Trophoblast cell (in vitro differentiated cells and primary cell): Measurements from ENCODE around the gene DHRSX.

ENCODE experiments used
- DNase-seq, 2 donors: peaks; one replicate each; pipeline ENCODE4 v3.0.0-alpha.2; 2016
- H2AFZ ChIP-seq: 2 replicates; pipeline ENCODE4 v1.6.1; 2013; ENCODE audit warnings: low read length, moderate library complexity, mild to moderate bottlenecking; ENCODE audit not compliant: insufficient read depth, poor library complexity
- H2AK5ac ChIP-seq: 2 replicates; pipeline ENCODE4 v1.6.1; 2013; ENCODE audit warnings: mild to moderate bottlenecking, low read length
- H2BK120ac ChIP-seq: 2 replicates; pipeline ENCODE4 v1.6.1; 2013; ENCODE audit warnings: low read length, mild to moderate bottlenecking, moderate library complexity; ENCODE audit not compliant: insufficient read depth, poor library complexity
- H2BK12ac ChIP-seq: 2 replicates; pipeline ENCODE4 v1.6.1; 2013; ENCODE audit warnings: mild to moderate bottlenecking, low read length, moderate library complexity
- H2BK5ac ChIP-seq: 2 replicates; pipeline ENCODE4 v1.6.1; 2013; ENCODE audit warnings: low read length, low read depth, moderate library complexity, mild to moderate bottlenecking; ENCODE audit not compliant: poor library complexity
- H3K14ac ChIP-seq: 2 replicates; pipeline ENCODE4 v1.6.1; 2013; ENCODE audit warnings: mild to moderate bottlenecking, low read length
- H3K18ac ChIP-seq: 2 replicates; pipeline ENCODE4 v1.6.1; 2013; ENCODE audit warnings: mild to moderate bottlenecking, low read length
- H3K23ac ChIP-seq: 2 replicates; pipeline ENCODE4 v1.6.1; 2013; ENCODE audit warnings: low read length
- H3K27ac ChIP-seq: 2 replicates; pipeline ENCODE4 v1.5.1; 2013; ENCODE audit warnings: low read depth, mild to moderate bottlenecking, inconsistent platforms, low read length, moderate library complexity
- H3K27me3 ChIP-seq: 2 replicates; pipeline ENCODE4 v1.6.1; 2013; ENCODE audit warnings: inconsistent platforms, mild to moderate bottlenecking, low read length, moderate library complexity; ENCODE audit not compliant: insufficient read depth
- H3K36me3 ChIP-seq, 2 experiments: 1 replicate in 1 of 2; 2 replicates in 1 of 2; pipeline ENCODE4 v1.6.1; 2013; ENCODE audit warnings: low read length in 2 of 2, mild to moderate bottlenecking in 2 of 2, moderate library complexity in 1 of 2; ENCODE audit not compliant: insufficient read depth in 2 of 2, control insufficient read depth in 1 of 2
- H3K4ac ChIP-seq: 2 replicates; pipeline ENCODE4 v1.6.1; 2013; ENCODE audit warnings: low read depth, mild to moderate bottlenecking, low read length, moderate library complexity
- H3K4me1 ChIP-seq, 2 experiments: 1 replicate in 1 of 2; 2 replicates in 1 of 2; pipeline ENCODE4 v1.6.1; 2013; ENCODE audit warnings: low read length in 2 of 2, mild to moderate bottlenecking in 2 of 2, moderate library complexity in 1 of 2; ENCODE audit not compliant: insufficient read depth in 2 of 2, control insufficient read depth in 1 of 2
- H3K4me2 ChIP-seq: 2 replicates; pipeline ENCODE4 v1.6.1; 2013; ENCODE audit warnings: inconsistent platforms, mild to moderate bottlenecking, low read length, moderate library complexity
- H3K4me3 ChIP-seq: 2 replicates; pipeline ENCODE4 v1.5.1; 2013; ENCODE audit warnings: mild to moderate bottlenecking, low read depth, low read length, inconsistent platforms
- H3K79me1 ChIP-seq: one replicate; pipeline ENCODE4 v1.6.1; 2013; ENCODE audit warnings: low read length
- H3K79me2 ChIP-seq: 2 replicates; pipeline ENCODE4 v1.6.1; 2013; ENCODE audit warnings: low read length, mild to moderate bottlenecking; ENCODE audit not compliant: control insufficient read depth, insufficient read depth, poor library complexity
- H3K9ac ChIP-seq: 2 replicates; pipeline ENCODE4 v1.6.1; 2013; ENCODE audit warnings: mild to moderate bottlenecking, low read length
- H3K9me3 ChIP-seq: 2 replicates; pipeline ENCODE4 v1.6.1; 2013; ENCODE audit warnings: low read depth, mild to moderate bottlenecking, control low read depth, inconsistent platforms, low read length; ENCODE audit not compliant: insufficient read depth
- H4K12ac ChIP-seq: 2 replicates; pipeline ENCODE4 v1.6.1; 2013; ENCODE audit warnings: low read depth, mild to moderate bottlenecking, low read length, moderate library complexity
- H4K8ac ChIP-seq: 2 replicates; pipeline ENCODE4 v1.6.1; 2013; ENCODE audit warnings: low read depth, mild to moderate bottlenecking, low read length, moderate library complexity
- H4K91ac ChIP-seq: one replicate; pipeline ENCODE4 v1.6.1; 2013; ENCODE audit warnings: low read depth, mild to moderate bottlenecking, low read length, moderate library complexity
- whole genome bisulfite sequencing: extraction: QIAGEN DNeasy Blood & Tissue Kit; methylation state at CpG from one replicate; pipeline ENCODE4 v1.1.7; 2013; ENCODE audit warnings: missing lambda C conversion rate; ENCODE audit not compliant: insufficient read length, insufficient coverage; ENCODE audit errors: extremely low coverage; 5-methylcytosine and 5-hydroxymethylcytosine counted together

Gene DHRSX

GRCh38 chrX:2523911-2524310, 23.1 kb upstream of the DHRSX start:
- H3K4ac ChIP-seq: no peak overlapping the region
- H3K9ac ChIP-seq: no peak overlapping the region
- no peak overlapping the region for H2AFZ ChIP-seq
- no peaks in the 10 kb centered on the region for H3K36me3 ChIP-seq
- no peak overlapping the region for H3K14ac ChIP-seq
- H3K79me1 ChIP-seq: no peaks in the 10 kb centered on the region
- H3K9me3 ChIP-seq: no peaks in the 10 kb centered on the region
- H2AK5ac ChIP-seq: no peak overlapping the region
- no peak overlapping the region for H4K12ac ChIP-seq
- DNase-seq: no peak
- H3K4me3 ChIP-seq: no peak overlapping the region
- no CpG with 5 or more reads among the region's 6 CpGs for WGBS
- H2BK120ac ChIP-seq: no peak overlapping the region
- H3K23ac ChIP-seq: no peak overlapping the region
- no peak overlapping the region for H2BK12ac ChIP-seq
- H4K8ac ChIP-seq: no peak overlapping the region
- no peak overlapping the region for H3K27ac ChIP-seq
- no peak overlapping the region for H2BK5ac ChIP-seq
- H3K18ac ChIP-seq: no peak overlapping the region
- H3K4me2 ChIP-seq: no peak overlapping the region
- H3K79me2 ChIP-seq: no peaks in the 10 kb centered on the region
- H3K27me3 ChIP-seq: no peaks in the 10 kb centered on the region
- no peak overlapping the region for H4K91ac ChIP-seq
- no peaks in the 10 kb centered on the region for H3K4me1 ChIP-seq

DNA sequence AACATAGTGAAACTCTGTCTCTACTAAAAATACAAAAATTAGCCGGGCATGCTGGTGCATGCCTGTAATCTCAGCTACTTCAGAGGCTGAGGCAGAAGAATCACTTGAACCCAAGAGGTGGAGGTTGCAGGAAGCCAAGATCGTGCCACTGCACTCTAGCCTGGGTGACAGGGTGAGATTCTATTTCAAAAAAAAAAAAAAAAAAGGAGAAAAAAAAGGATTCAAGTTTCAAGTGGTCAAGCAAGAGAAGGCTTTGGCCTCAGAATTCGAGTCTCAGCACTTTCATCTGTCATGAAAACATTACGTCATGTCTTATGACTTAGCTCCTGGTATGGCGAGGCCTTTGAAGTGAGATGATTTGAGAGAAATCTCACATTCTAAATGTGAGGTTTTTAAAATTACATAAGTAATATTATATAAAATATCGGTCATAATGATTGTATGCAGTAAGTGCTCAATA, 21.2 kb upstream of the DHRSX start:
- no CpG with 5 or more reads among the region's 6 CpGs for WGBS
- no peaks in the 10 kb centered on the region for H3K36me3 ChIP-seq
- no peaks in the 10 kb centered on the region for H3K27me3 ChIP-seq
- H3K9me3 ChIP-seq: no peaks in the 10 kb centered on the region
- no peak overlapping the region for H3K4ac ChIP-seq
- H3K79me1 ChIP-seq: no peaks in the 10 kb centered on the region
- no peak overlapping the region for H4K12ac ChIP-seq
- no peak overlapping the region for H2AFZ ChIP-seq
- no peak overlapping the region for H3K9ac ChIP-seq
- H2BK5ac ChIP-seq: no peak overlapping the region
- H3K23ac ChIP-seq: no peak overlapping the region
- H3K4me3 ChIP-seq: no peak overlapping the region
- no peak overlapping the region for H3K18ac ChIP-seq
- H2BK120ac ChIP-seq: no peak overlapping the region
- no peaks in the 10 kb centered on the region for H3K79me2 ChIP-seq
- no peak overlapping the region for H3K14ac ChIP-seq
- no peak overlapping the region for H3K27ac ChIP-seq
- H3K4me2 ChIP-seq: no peak overlapping the region
- no peak overlapping the region for H4K91ac ChIP-seq
- DNase-seq: peak in 1 of 2 donors; percentile 28
- H2AK5ac ChIP-seq: no peak overlapping the region
- H2BK12ac ChIP-seq: no peak overlapping the region
- no peaks in the 10 kb centered on the region for H3K4me1 ChIP-seq
- H4K8ac ChIP-seq: no peak overlapping the region

- H3K23ac ChIP-seq: no peak overlapping the region
- peak; percentile 18 to 50 for DNase-seq
- H3K36me3 ChIP-seq: no peaks in the 10 kb centered on the region
- no CpG with 5 or more reads among the region's 15 CpGs for WGBS
- H2AFZ ChIP-seq: no peak overlapping the region
- no peak overlapping the region for H4K12ac ChIP-seq
- H3K4me1 ChIP-seq: no peaks in the 10 kb centered on the region
- no peak overlapping the region for H3K18ac ChIP-seq
- no peaks in the 10 kb centered on the region for H3K79me2 ChIP-seq
- H2BK12ac ChIP-seq: no peak overlapping the region
- no peak overlapping the region for H3K4ac ChIP-seq
- no peak overlapping the region for H2BK5ac ChIP-seq
- no peaks in the 10 kb centered on the region for H3K9me3 ChIP-seq
- no peak overlapping the region for H2AK5ac ChIP-seq
- H3K4me3 ChIP-seq: no peak overlapping the region
- no peak overlapping the region for H3K27ac ChIP-seq
- H3K4me2 ChIP-seq: no peak overlapping the region
- H3K14ac ChIP-seq: no peak overlapping the region
- no peak overlapping the region for H3K9ac ChIP-seq
- H4K8ac ChIP-seq: no peak overlapping the region
- H3K79me1 ChIP-seq: no peaks in the 10 kb centered on the region
- H2BK120ac ChIP-seq: no peak overlapping the region
- no peaks in the 10 kb centered on the region for H3K27me3 ChIP-seq
- no peak overlapping the region for H4K91ac ChIP-seq
These were observed 20.5 kb upstream of the DHRSX start for GRCh38 chrX:2521092-2521926.

- Histone ChIP-seq H2AK5ac (no peak overlapping the region), H2BK5ac (no peak overlapping the region), H3K27ac (no peak overlapping the region), H4K91ac (no peak overlapping the region), H3K79me1 (no peaks in the 10 kb centered on the region), H4K8ac (no peak overlapping the region), H3K4me3 (no peak overlapping the region), H2AFZ (no peak overlapping the region), H2BK120ac (no peak overlapping the region), H3K27me3 (no peaks in the 10 kb centered on the region), H3K4ac (no peak overlapping the region), H4K12ac (no peak overlapping the region), H3K4me1 (no peaks in the 10 kb centered on the region), H2BK12ac (no peak overlapping the region), H3K18ac (no peak overlapping the region), H3K14ac (no peak overlapping the region), H3K9me3 (no peaks in the 10 kb centered on the region), H3K4me2 (no peak overlapping the region), H3K36me3 (no peaks in the 10 kb centered on the region), H3K9ac (no peak overlapping the region), H3K79me2 (no peaks in the 10 kb centered on the region), H3K23ac (no peak overlapping the region)
- 100% methylated on average over 6 of the region's 8 CpGs for WGBS
- DNase-seq: no peak
These were observed 19.8 kb upstream of the DHRSX start for GRCh38 chrX:2520539-2520938.
